Stromal cell of bone marrow (primary cell): ENCODE measurements around the gene C4orf50.

Experiments
- DNase-seq: peaks from one replicate; pipeline ENCODE4 v3.0.0-alpha.2; 2012; ENCODE audit warnings: low read depth

The C4orf50 gene

GRCh38 chr4:5888222-5889001, 129.8 kb downstream of the C4orf50 start:
- no peak for DNase-seq

- no peak for DNase-seq
Measured at GRCh38 chr4:5887361-5888221, 130.6 kb downstream of the C4orf50 start.

- no peak for DNase-seq
Measured at GRCh38 chr4:5887011-5887360, 131.2 kb downstream of the C4orf50 start.

GRCh38 chr4:5885733-5886132, 132.5 kb downstream of the C4orf50 start:
- DNase-seq = no peak

- DNase-seq = no peak
Measured at GRCh38 chr4:5884796-5885195, 133.4 kb downstream of the C4orf50 start.

- DNase-seq = no peak
Measured at GRCh38 chr4:5883916-5884315, 134.3 kb downstream of the C4orf50 start.

GRCh38 chr4:5882947-5883346, 135.3 kb downstream of the C4orf50 start:
- no peak for DNase-seq

GRCh38 chr4:5881340-5881739, 136.9 kb downstream of the C4orf50 start:
- DNase-seq = no peak

GRCh38 chr4:5878359-5878758, 139.9 kb downstream of the C4orf50 start:
- DNase-seq = no peak

GRCh38 chr4:5877392-5877791, 140.8 kb downstream of the C4orf50 start:
- no peak for DNase-seq

GRCh38 chr4:5874811-5875449, 143.3 kb downstream of the C4orf50 start:
- DNase-seq = peak; percentile 8

- DNase-seq = no peak
Measured at GRCh38 chr4:5870701-5871100, 147.5 kb downstream of the C4orf50 start.

- DNase-seq = no peak
Measured at GRCh38 chr4:5869966-5870619, 148.1 kb downstream of the C4orf50 start.

- DNase-seq = no peak
Measured at GRCh38 chr4:5867866-5868265, 150.4 kb downstream of the C4orf50 start.

GRCh38 chr4:5866841-5867813, 151.1 kb downstream of the C4orf50 start:
- DNase-seq = no peak

- no peak for DNase-seq
Measured at GRCh38 chr4:5865896-5866599, 152.2 kb downstream of the C4orf50 start.

GRCh38 chr4:5863461-5864113, 154.6 kb downstream of the C4orf50 start:
- DNase-seq = peak; percentile 82

- DNase-seq = no peak
Measured at GRCh38 chr4:5858020-5858769, 160.0 kb downstream of the C4orf50 start.

GRCh38 chr4:5857199-5857598, 161.0 kb downstream of the C4orf50 start:
- no peak for DNase-seq
